ENCODE data around the gene CLEC16A. TPM values are rescaled to one million over a fixed set of nuclear protein-coding genes. Genes with fewer than 3 reads are reported as not detected.

CLEC16A gene
- total RNA-seq, 2 experiments from 2014 or later: 18.4 to 20.1 TPM

DNA sequence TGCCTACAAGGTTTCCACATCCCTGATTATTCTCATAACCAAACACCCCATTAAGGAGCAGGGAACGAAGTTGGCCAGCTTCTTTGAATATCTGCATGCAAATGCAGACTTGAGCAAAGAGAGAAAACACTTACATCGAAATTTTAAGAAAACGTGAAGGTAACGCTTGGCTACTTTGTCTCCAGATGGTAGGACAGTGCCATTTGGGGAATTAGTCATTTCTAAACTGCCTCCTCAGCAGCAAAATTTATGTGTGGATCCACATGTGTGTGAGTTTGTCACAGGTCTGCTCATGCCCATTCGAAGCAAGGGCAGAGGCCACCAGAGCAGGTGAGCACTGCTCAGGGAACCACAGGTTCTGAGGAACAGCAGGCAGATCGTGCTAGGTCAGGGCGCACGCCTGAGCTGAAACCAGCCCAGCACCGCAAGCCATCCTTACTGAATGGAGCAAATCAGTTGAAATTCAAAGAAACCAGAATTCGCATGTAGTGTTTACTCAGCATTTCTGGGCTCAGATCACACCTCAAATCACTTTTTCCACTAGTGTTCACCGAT is 231.5 kb downstream of the CLEC16A start:
- no peaks in the 10 kb centered on the region for H3K27me3 Mint-ChIP-seq (ENCODE audit: low read depth)
- H3K4me1 Mint-ChIP-seq (ENCODE audit: low read depth): peaks cover 15% of the 10 kb centered on the region
- H3K36me3 Mint-ChIP-seq (ENCODE audit: low read depth): peaks cover 18% of the 10 kb centered on the region
- peak; percentile 16 for DNase-seq
- CTCF ChIA-PET: no interaction called here
- no peaks in the 10 kb centered on the region for H3K9me3 Mint-ChIP-seq
- H3K4me3 Mint-ChIP-seq: no peak overlapping the region
- intact Hi-C loops (cut with micrococcal nuclease): no loop called here
- no peak overlapping the region for H3K27ac Mint-ChIP-seq

DNA sequence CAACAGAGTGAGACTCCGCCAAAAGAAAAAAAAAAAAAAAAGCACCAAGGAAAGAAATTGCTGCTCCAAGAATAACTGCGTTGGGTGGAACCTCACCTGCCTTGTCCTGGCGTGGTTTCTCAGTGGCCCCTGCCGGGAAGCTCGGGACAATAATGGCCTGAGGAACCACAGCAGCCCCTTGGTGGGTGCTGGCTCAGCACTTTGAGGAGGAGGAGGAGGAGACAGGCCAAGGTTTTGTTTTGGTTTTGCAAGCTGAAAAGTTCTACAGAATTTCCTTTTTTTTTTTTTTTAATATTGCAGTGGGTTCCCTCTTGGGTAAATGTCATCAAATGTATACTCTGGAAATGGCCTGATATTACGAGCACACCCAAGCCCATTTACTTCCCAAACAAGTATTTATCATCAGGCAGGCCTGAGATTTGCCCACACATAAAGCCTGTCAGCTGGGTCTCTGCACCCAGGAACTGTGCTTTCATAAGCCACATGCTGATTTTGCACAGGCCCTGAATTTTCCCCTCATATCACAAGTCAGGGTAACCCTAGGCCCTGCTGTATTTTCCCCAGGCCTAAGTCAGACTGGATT is 233.3 kb downstream of the CLEC16A start:
- H3K27ac Mint-ChIP-seq: no peak overlapping the region
- peaks cover 18% of the 10 kb centered on the region for H3K36me3 Mint-ChIP-seq (ENCODE audit: low read depth)
- no peak overlapping the region for H3K4me3 Mint-ChIP-seq
- DNase-seq: no peak
- CTCF ChIA-PET: interaction anchor here (1.0 kb wide), 1 partner anchor 55 kb away, joined by 3 read pairs; no protein-coding TSS in a partner anchor
- H3K4me1 Mint-ChIP-seq (ENCODE audit: low read depth): peaks cover 26% of the 10 kb centered on the region
- intact Hi-C loops (cut with micrococcal nuclease): no loop called here
- H3K9me3 Mint-ChIP-seq: no peaks in the 10 kb centered on the region
- no peaks in the 10 kb centered on the region for H3K27me3 Mint-ChIP-seq (ENCODE audit: low read depth)

- intact Hi-C loops (cut with micrococcal nuclease): no loop called here
- CTCF ChIA-PET: no interaction called here
Observed at GRCh38 chr16:11178424-11178823, 234.1 kb downstream of the CLEC16A start.

DNA sequence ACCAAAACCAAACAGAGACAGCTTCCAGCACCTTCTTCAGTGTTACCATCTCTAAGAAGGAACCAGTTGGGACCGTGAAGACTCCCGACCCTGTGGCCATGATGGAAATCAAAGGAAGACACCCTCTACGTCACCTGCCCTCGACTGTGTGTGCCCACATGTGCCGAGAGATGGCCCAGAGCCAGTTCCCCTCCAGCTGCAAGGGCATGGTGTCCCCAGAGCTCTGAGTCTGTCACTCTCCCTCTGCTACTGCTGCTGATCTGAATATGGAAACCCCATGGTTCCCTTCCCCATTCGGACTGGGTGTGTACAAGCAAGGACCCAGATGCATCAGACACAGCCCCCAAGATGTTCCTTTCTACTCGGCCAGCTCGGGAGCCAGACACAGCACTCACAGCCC is 235.2 kb downstream of the CLEC16A start:
- no peak overlapping the region for H3K27ac Mint-ChIP-seq
- H3K4me3 Mint-ChIP-seq: no peak overlapping the region
- CTCF ChIA-PET: no interaction called here
- no peaks in the 10 kb centered on the region for H3K27me3 Mint-ChIP-seq (ENCODE audit: low read depth)
- DNase-seq: no peak
- H3K36me3 Mint-ChIP-seq (ENCODE audit: low read depth): peaks cover 11% of the 10 kb centered on the region
- intact Hi-C loops (cut with micrococcal nuclease): no loop called here
- no peaks in the 10 kb centered on the region for H3K9me3 Mint-ChIP-seq
- peaks cover 24% of the 10 kb centered on the region for H3K4me1 Mint-ChIP-seq (ENCODE audit: low read depth)

More at GRCh38 chr16:11178424-11178823, 234.1 kb downstream of the CLEC16A start:
- no peaks in the 10 kb centered on the region for H3K27me3 Mint-ChIP-seq (ENCODE audit: low read depth)
- no peak overlapping the region for H3K4me3 Mint-ChIP-seq
- peaks cover 26% of the 10 kb centered on the region for H3K4me1 Mint-ChIP-seq (ENCODE audit: low read depth)
- DNase-seq: no peak
- H3K36me3 Mint-ChIP-seq (ENCODE audit: low read depth): peaks cover 18% of the 10 kb centered on the region
- H3K27ac Mint-ChIP-seq: no peak overlapping the region
- H3K9me3 Mint-ChIP-seq: no peaks in the 10 kb centered on the region

DNA sequence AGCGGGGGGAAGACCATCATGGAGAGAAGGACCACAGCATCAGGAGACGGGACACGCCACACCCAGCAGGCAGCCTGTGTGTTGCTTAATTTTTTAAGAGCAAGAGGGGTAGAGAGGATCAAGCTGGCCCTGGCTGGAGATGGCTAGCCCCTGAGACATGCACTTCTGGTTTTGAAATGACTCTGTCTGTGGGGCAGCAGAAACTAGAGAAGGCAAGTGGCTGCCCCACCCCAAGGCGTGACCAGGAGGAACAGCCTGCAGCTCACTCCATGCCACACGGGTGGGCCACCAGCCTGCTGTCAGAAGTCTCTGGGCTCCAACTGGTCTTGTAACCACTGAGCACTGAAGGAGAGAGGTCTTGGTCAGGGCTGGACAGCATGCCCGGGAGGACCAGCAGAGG is 236.1 kb downstream of the CLEC16A start:
- no peaks in the 10 kb centered on the region for H3K27me3 Mint-ChIP-seq (ENCODE audit: low read depth)
- intact Hi-C loops (cut with micrococcal nuclease): no loop called here
- CTCF ChIA-PET: no interaction called here

GRCh38 chr16:11181242-11181898 is 237.0 kb downstream of the CLEC16A start:
- Mint-ChIP-seq H3K4me1 (ENCODE audit: low read depth) (peaks cover 16% of the 10 kb centered on the region), H3K27me3 (ENCODE audit: low read depth) (no peaks in the 10 kb centered on the region), H3K4me3 (no peak overlapping the region), H3K36me3 (ENCODE audit: low read depth) (peaks cover 5% of the 10 kb centered on the region), H3K27ac (no peak overlapping the region), H3K9me3 (no peaks in the 10 kb centered on the region)
- intact Hi-C loops (cut with micrococcal nuclease): no loop called here
- CTCF ChIA-PET: no interaction called here
- DNase-seq: no peak

More for the DNA sequence above, 236.1 kb downstream of the CLEC16A start:
- peaks cover 24% of the 10 kb centered on the region for H3K4me1 Mint-ChIP-seq (ENCODE audit: low read depth)
- no peak for DNase-seq
- H3K36me3 Mint-ChIP-seq (ENCODE audit: low read depth): peaks cover 5% of the 10 kb centered on the region
- no peak overlapping the region for H3K4me3 Mint-ChIP-seq
- no peaks in the 10 kb centered on the region for H3K9me3 Mint-ChIP-seq
- H3K27ac Mint-ChIP-seq: peak overlapping the region; percentile 24

- H3K27ac Mint-ChIP-seq: no peak overlapping the region
- peak; percentile 54 for DNase-seq
Observed at GRCh38 chr16:11181899-11182279, 237.5 kb downstream of the CLEC16A start.

GRCh38 chr16:11182411-11182810 is 238.0 kb downstream of the CLEC16A start:
- H3K4me3 Mint-ChIP-seq: no peak overlapping the region
- H3K9me3 Mint-ChIP-seq: no peaks in the 10 kb centered on the region
- H3K27me3 Mint-ChIP-seq (ENCODE audit: low read depth): no peaks in the 10 kb centered on the region
- H3K4me1 Mint-ChIP-seq (ENCODE audit: low read depth): peaks cover 12% of the 10 kb centered on the region
- intact Hi-C loops (cut with micrococcal nuclease): no loop called here
- CTCF ChIA-PET: interaction anchor here (0.6 kb wide), 1 partner anchor 8 kb away, joined by 3 read pairs; no protein-coding TSS in a partner anchor
- no peak overlapping the region for H3K27ac Mint-ChIP-seq
- peaks cover 5% of the 10 kb centered on the region for H3K36me3 Mint-ChIP-seq (ENCODE audit: low read depth)
- no peak for DNase-seq

More at GRCh38 chr16:11181899-11182279, 237.5 kb downstream of the CLEC16A start:
- peaks cover 12% of the 10 kb centered on the region for H3K4me1 Mint-ChIP-seq (ENCODE audit: low read depth)
- H3K4me3 Mint-ChIP-seq: no peak overlapping the region
- H3K9me3 Mint-ChIP-seq: no peaks in the 10 kb centered on the region
- H3K27me3 Mint-ChIP-seq (ENCODE audit: low read depth): no peaks in the 10 kb centered on the region
- CTCF ChIA-PET: interaction anchor here (0.6 kb wide), 1 partner anchor 9 kb away, joined by 3 read pairs; no protein-coding TSS in a partner anchor
- intact Hi-C loops (cut with micrococcal nuclease): no loop called here
- peaks cover 5% of the 10 kb centered on the region for H3K36me3 Mint-ChIP-seq (ENCODE audit: low read depth)

GRCh38 chr16:11183035-11183812 is 238.9 kb downstream of the CLEC16A start:
- CTCF ChIA-PET: interaction anchor here (0.9 kb wide), 1 partner anchor 386 kb away, joined by 3 read pairs; no protein-coding TSS in a partner anchor
- Mint-ChIP-seq H3K27ac (no peak overlapping the region), H3K9me3 (no peaks in the 10 kb centered on the region), H3K4me1 (ENCODE audit: low read depth) (peaks cover 12% of the 10 kb centered on the region), H3K36me3 (ENCODE audit: low read depth) (peaks cover 5% of the 10 kb centered on the region), H3K27me3 (ENCODE audit: low read depth) (no peaks in the 10 kb centered on the region), H3K4me3 (no peak overlapping the region)
- intact Hi-C loops (cut with micrococcal nuclease): no loop called here
- DNase-seq: no peak

GRCh38 chr16:11183951-11184350 is 239.6 kb downstream of the CLEC16A start:
- Mint-ChIP-seq H3K36me3 (ENCODE audit: low read depth) (peaks cover 5% of the 10 kb centered on the region), H3K4me3 (no peak overlapping the region), H3K9me3 (no peaks in the 10 kb centered on the region), H3K27ac (no peak overlapping the region), H3K4me1 (ENCODE audit: low read depth) (peaks cover 12% of the 10 kb centered on the region), H3K27me3 (ENCODE audit: low read depth) (no peaks in the 10 kb centered on the region)
- no peak for DNase-seq
- intact Hi-C loops (cut with micrococcal nuclease): no loop called here
- CTCF ChIA-PET: no interaction called here

DNA sequence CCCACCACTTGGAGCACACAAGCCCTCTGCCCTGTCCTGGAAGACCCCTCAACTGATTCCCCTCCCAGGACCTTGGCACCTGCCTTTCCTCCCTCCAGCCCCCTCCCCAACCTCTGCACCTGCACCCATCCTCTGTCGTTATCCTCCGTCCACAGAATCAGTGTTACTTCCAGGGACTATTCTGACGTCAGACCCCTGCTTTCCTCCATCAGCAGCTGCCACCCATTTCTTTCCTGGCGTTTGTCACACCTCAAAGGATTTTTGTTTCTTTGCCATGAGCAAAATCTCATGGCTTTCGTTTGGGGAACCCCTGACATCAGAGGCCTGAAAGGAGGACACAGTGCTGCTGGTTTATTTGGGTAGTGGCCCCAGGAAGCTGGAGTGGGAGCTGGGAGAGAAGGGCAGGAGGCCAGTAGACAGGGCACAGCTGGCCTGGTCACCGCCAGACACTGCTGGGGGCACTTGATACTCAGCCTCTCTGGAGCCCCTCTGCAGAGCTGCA is 243.2 kb downstream of the CLEC16A start:
- Mint-ChIP-seq H3K36me3 (ENCODE audit: low read depth) (no peaks in the 10 kb centered on the region), H3K27me3 (ENCODE audit: low read depth) (no peaks in the 10 kb centered on the region), H3K4me3 (no peak overlapping the region), H3K9me3 (no peaks in the 10 kb centered on the region), H3K4me1 (ENCODE audit: low read depth) (peaks cover 4% of the 10 kb centered on the region), H3K27ac (no peak overlapping the region)
- CTCF ChIA-PET: no interaction called here
- no peak for DNase-seq
- intact Hi-C loops (cut with micrococcal nuclease): no loop called here
